ENCODE results near the gene KHDRBS1.

DNA sequence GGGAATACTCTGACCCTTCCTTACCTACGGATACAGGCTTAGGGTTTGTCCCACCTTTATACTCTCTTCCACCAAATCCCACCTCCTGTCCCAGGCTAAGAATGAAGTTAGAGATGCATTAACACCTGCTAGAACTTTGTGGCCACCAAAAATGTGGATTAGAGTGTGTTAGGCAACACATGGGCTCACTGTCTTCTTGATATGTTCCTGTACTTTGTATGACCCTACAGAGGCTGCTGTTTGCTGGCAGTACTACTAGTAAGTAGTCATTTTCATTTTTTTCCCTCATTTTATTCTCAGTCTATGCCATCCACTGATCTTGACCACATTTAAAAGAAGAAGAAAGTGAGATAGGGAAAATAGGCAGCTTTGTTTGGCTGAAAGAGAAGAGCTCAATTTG, 38.0 kb downstream of the KHDRBS1 start:
- TF ChIP-seq, protein P1, sequence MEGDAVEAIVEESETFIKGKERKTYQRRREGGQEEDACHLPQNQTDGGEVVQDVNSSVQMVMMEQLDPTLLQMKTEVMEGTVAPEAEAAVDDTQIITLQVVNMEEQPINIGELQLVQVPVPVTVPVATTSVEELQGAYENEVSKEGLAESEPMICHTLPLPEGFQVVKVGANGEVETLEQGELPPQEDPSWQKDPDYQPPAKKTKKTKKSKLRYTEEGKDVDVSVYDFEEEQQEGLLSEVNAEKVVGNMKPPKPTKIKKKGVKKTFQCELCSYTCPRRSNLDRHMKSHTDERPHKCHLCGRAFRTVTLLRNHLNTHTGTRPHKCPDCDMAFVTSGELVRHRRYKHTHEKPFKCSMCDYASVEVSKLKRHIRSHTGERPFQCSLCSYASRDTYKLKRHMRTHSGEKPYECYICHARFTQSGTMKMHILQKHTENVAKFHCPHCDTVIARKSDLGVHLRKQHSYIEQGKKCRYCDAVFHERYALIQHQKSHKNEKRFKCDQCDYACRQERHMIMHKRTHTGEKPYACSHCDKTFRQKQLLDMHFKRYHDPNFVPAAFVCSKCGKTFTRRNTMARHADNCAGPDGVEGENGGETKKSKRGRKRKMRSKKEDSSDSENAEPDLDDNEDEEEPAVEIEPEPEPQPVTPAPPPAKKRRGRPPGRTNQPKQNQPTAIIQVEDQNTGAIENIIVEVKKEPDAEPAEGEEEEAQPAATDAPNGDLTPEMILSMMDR (IDR thresholded peaks at IDR 0.05), result no peak
- TF ChIP-seq POLR2A (IDR thresholded peaks at IDR 0.05; ENCODE audit: low read depth) (no peak), POLR2AphosphoS5 (IDR thresholded peaks at IDR 0.05) (no peak)
